Karpas-422 (cell line): Measurements from ENCODE around the gene PMPCB. TPM values are rescaled to one million over a fixed set of nuclear protein-coding genes. Genes with fewer than 3 reads are reported as not detected.
A peak's percentile ranks its signal among the peaks of the same experiment; 100 is the strongest.

Experiments
- DNase-seq: peaks from one replicate; pipeline ENCODE4 v3.0.0-alpha.2; 2015
- H2AFZ ChIP-seq: fragments of 200-600 bp; sonication (generic); 2 replicates; pipeline ENCODE4 v1.6.1; 2014; ENCODE audit warnings: antibody characterized with exemption, low read length, mixed read lengths
- H3K27ac ChIP-seq: fragments of 200-600 bp; sonication (generic); 2 replicates; pipeline ENCODE4 v1.5.1; 2014; ENCODE audit warnings: mild to moderate bottlenecking, low read length, moderate library complexity
- H3K27me3 ChIP-seq: fragments of 200-600 bp; sonication (generic); 2 replicates; pipeline ENCODE4 v1.6.1; 2014; ENCODE audit warnings: low read length, mixed read lengths
- H3K36me3 ChIP-seq: fragments of 200-600 bp; sonication (generic); 2 replicates; pipeline ENCODE4 v1.6.1; 2014; ENCODE audit warnings: low read length, mixed read lengths; ENCODE audit not compliant: insufficient read depth
- H3K4me1 ChIP-seq: fragments of 200-600 bp; sonication (generic); 2 replicates; pipeline ENCODE4 v1.6.1; 2014; ENCODE audit warnings: mild to moderate bottlenecking, low read length, mixed read lengths
- H3K4me2 ChIP-seq: fragments of 200-600 bp; sonication (generic); 2 replicates; pipeline ENCODE4 v1.6.1; 2014; ENCODE audit warnings: low read length, low read depth, mild to moderate bottlenecking; ENCODE audit not compliant: poor library complexity, severe bottlenecking
- H3K4me3 ChIP-seq: fragments of 200-600 bp; sonication (generic); 2 replicates; pipeline ENCODE4 v1.5.1; 2014; ENCODE audit warnings: mild to moderate bottlenecking, antibody characterized with exemption, low read length, mixed read lengths
- H3K79me2 ChIP-seq: fragments of 200-600 bp; sonication (generic); 2 replicates; pipeline ENCODE4 v1.6.1; 2014; ENCODE audit warnings: mild to moderate bottlenecking, low read length, mixed read lengths
- H3K9ac ChIP-seq: fragments of 200-600 bp; sonication (generic); 2 replicates; pipeline ENCODE4 v1.6.0; 2014; ENCODE audit warnings: low read length
- H3K9me2 ChIP-seq: fragments of 200-600 bp; sonication (generic), shearing (Covaris generic); replicated peaks from 2 replicates; pipeline ENCODE4 v1.6.0; 2014; ENCODE audit warnings: mild to moderate bottlenecking, low read length, moderate library complexity; ENCODE audit not compliant: insufficient read depth
- H3K9me3 ChIP-seq: fragments of 300-700, 200-600 bp; sonication (generic); 2 replicates; pipeline ENCODE4 v1.6.1; 2014; ENCODE audit warnings: low read length, mixed read lengths
- H4K20me1 ChIP-seq: fragments of 200-600 bp; sonication (generic); 2 replicates; pipeline ENCODE4 v1.6.1; 2014; ENCODE audit warnings: mild to moderate bottlenecking, antibody characterized with exemption, low read length, low read depth; ENCODE audit not compliant: insufficient read depth
- total RNA-seq: library from RNA; depleted of rRNA; stranded (reverse); fragments of >200 nt; shearing (Covaris generic); gene quantifications from 2 replicates; pipeline ENCODE4 v1.2.3, GENCODE V29; 2014; ENCODE audit warnings: low replicate concordance

Gene PMPCB
- total RNA-seq, 1 experiment from 2014 or later = 117 TPM

DNA sequence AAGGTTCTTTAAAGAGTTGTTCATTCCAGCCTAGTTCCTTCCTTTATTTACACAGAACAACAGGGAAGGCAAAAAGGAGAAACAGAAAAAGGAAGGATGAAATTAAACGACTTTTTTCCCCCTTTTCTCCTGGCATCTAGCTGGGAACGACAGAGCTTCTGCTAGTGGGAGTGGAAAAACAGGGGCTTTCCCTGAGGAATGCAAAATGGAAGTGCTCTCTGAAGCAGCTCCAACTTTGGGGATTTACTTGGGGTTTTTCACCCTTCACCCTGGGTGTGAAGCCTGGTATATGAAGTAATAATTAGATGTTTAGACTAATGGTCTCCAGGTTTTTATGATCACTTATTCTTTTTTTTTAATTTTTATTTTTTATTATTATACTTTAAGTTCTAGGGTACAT, 4.2 kb downstream of the PMPCB start:
- no peak for DNase-seq
- no peaks in the 10 kb centered on the region for H3K9me3 ChIP-seq
- H2AFZ ChIP-seq = no peak overlapping the region
- no peak overlapping the region for H3K4me3 ChIP-seq
- peaks cover 7% of the 10 kb centered on the region; the same call in 1 of the 2 replicates for H4K20me1 ChIP-seq
- H3K9me2 ChIP-seq = no peaks in the 10 kb centered on the region
- no peak overlapping the region for H3K4me2 ChIP-seq
- no peaks in the 10 kb centered on the region for H3K27me3 ChIP-seq
- peaks cover 70% of the 10 kb centered on the region for H3K79me2 ChIP-seq
- no peak overlapping the region for H3K27ac ChIP-seq
- H3K4me1 ChIP-seq = peaks cover 30% of the 10 kb centered on the region
- H3K9ac ChIP-seq = no peak overlapping the region
- H3K36me3 ChIP-seq = peaks cover 66% of the 10 kb centered on the region

DNA sequence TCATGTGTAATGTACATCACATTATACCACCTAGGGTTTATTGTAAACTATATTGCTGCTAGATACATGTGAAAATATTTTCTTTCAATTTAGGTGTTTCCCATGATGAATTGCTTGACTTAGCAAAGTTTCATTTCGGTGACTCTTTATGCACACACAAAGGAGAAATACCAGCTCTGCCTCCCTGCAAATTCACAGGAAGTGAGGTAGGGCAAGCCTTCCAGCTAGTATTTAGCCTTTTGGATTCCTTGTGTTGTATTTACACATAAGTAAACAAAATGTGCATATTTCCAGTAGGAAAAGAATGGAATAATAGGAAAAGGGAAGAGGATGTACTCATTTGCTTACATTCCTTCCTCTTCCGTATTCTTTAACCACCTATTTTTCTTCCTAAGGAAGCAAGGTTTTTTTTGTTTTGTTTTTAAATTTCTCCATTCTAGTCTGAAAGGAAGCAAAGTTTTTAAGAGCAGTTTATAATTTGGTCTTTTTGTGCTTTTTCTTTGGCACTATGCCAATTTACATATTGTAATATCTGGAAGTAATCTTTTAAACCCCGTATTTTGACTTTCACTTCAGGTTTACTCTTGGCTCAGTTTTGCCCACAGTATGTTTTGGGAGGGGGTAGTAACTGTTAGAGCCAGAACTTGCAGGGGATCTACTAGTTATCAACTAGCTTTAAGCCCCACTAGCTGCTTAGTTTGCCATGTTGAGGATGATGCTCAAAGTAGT, 10.4 kb downstream of the PMPCB start:
- Histone ChIP-seq H3K4me1 (peaks cover 14% of the 10 kb centered on the region), H2AFZ (no peak overlapping the region), H4K20me1 (peaks cover 7% of the 10 kb centered on the region; the same call in 1 of the 2 replicates), H3K36me3 (peaks cover 84% of the 10 kb centered on the region), H3K9me3 (no peaks in the 10 kb centered on the region), H3K27me3 (no peaks in the 10 kb centered on the region), H3K79me2 (peaks cover 69% of the 10 kb centered on the region), H3K4me3 (no peak overlapping the region), H3K9me2 (no peaks in the 10 kb centered on the region), H3K9ac (no peak overlapping the region), H3K4me2 (peak overlapping the region; percentile 8), H3K27ac (peak overlapping the region; percentile 23)
- DNase-seq = no peak

DNA sequence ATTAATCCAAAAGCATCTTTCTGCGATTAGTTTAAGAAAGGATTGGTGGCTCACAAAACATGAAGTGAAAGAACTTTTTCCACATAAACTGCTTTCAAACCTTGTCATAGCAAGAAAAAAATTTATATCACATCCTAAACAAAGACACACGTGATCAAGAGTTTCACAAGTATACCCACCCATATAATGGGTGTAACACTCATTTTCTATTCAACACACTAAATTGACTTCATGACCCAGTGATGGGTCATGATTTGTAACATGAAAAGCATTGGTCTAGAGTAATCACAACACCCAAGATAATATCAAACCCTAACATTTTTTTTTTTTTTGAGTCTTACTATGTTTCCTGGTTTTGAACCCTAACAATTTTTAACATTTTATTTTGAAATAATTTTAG, 17.6 kb downstream of the PMPCB start:
- no peaks in the 10 kb centered on the region for H3K9me3 ChIP-seq
- H3K4me1 ChIP-seq = no peaks in the 10 kb centered on the region
- H2AFZ ChIP-seq = no peak overlapping the region
- H4K20me1 ChIP-seq = no peaks in the 10 kb centered on the region
- peaks cover 51% of the 10 kb centered on the region for H3K79me2 ChIP-seq
- no peaks in the 10 kb centered on the region for H3K27me3 ChIP-seq
- H3K4me3 ChIP-seq = no peak overlapping the region
- no peak for DNase-seq
- no peak overlapping the region for H3K9ac ChIP-seq
- H3K4me2 ChIP-seq = no peak overlapping the region
- H3K36me3 ChIP-seq = peaks cover 86% of the 10 kb centered on the region
- no peaks in the 10 kb centered on the region for H3K9me2 ChIP-seq
- no peak overlapping the region for H3K27ac ChIP-seq

DNA sequence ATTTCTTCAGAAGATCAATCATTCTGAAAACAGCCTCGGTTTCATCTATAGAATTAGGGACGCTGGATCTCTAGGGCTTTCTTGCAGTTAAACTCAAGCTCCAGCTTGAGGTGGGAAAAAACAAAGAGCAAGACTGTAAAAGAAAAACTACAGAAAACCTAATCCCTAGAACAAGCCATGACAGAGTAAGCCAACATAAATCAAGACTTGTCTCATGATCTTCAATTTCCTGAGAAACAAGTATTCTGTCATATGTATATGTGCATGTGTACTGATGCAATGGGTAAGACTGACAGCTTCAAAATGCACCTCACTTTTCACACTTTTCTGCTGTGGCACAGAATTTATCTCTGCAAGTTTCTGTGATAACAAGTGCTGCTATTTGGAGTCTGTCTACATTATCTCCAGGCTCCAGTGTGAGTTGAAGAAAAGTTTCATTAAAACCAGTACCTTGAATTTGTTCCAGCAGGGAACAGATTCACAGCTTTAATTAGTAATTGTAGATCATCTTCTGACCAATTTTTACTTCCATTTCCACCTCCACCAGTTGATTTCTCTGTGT, 19.2 kb downstream of the PMPCB start:
- Histone ChIP-seq H3K9me3 (no peaks in the 10 kb centered on the region), H2AFZ (no peak overlapping the region), H3K36me3 (peaks cover 72% of the 10 kb centered on the region), H3K4me1 (no peaks in the 10 kb centered on the region), H4K20me1 (no peaks in the 10 kb centered on the region), H3K27me3 (no peaks in the 10 kb centered on the region), H3K4me3 (no peak overlapping the region), H3K9me2 (no peaks in the 10 kb centered on the region), H3K4me2 (no peak overlapping the region), H3K9ac (no peak overlapping the region), H3K79me2 (peaks cover 38% of the 10 kb centered on the region), H3K27ac (no peak overlapping the region)
- DNase-seq = no peak

DNA sequence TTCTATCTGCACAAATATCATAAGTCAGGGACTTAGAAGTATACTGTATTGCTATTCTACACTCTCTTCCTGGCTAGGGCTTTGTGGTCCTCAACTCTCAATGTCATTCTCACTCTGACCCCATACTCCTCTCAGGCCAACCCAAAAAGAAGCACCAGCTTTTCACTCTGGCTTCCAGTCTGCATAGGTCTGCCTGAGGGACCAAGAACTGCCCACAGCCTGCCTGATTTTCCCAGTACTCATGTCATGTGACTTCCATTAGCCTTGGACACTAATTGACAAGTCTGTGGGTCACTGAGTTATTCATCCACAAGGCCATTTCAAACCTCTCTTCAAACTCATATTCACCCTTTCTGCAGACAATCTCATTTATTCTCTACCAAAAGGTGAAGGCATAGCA, 19.8 kb downstream of the PMPCB start:
- Histone ChIP-seq H3K9me3 (no peaks in the 10 kb centered on the region), H3K27me3 (no peaks in the 10 kb centered on the region), H4K20me1 (no peaks in the 10 kb centered on the region), H3K9ac (no peak overlapping the region), H3K79me2 (peaks cover 33% of the 10 kb centered on the region), H3K4me2 (no peak overlapping the region), H3K36me3 (peaks cover 70% of the 10 kb centered on the region), H3K4me1 (no peaks in the 10 kb centered on the region), H3K9me2 (no peaks in the 10 kb centered on the region), H3K27ac (no peak overlapping the region), H2AFZ (no peak overlapping the region), H3K4me3 (no peak overlapping the region)
- no peak for DNase-seq

DNA sequence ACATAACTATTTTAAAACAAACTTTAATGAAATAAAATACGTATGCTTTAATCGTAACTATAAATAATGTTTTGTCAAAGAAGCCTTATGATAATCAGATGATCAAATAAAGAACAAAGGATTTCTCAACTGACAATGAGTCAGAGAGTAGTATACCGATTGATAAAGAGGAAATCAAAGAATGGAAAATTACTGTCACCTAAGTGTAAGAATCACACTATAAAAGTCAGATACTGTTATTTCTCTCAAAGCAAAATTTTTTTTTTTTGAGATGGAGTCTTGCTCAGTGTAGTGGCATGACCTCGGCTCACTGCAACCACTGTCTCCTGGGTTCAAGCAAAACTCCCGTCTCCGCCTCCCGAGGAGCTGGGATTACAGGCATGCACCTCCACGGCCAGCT, 28.5 kb downstream of the PMPCB start:
- H3K79me2 ChIP-seq = peaks cover 56% of the 10 kb centered on the region
- no peak overlapping the region for H3K9ac ChIP-seq
- H2AFZ ChIP-seq = no peak overlapping the region
- H3K9me3 ChIP-seq = no peaks in the 10 kb centered on the region
- no peak overlapping the region for H3K4me3 ChIP-seq
- H3K27me3 ChIP-seq = no peaks in the 10 kb centered on the region
- no peak for DNase-seq
- H4K20me1 ChIP-seq = no peaks in the 10 kb centered on the region; the same call in 1 of the 2 replicates
- H3K36me3 ChIP-seq = peaks cover 66% of the 10 kb centered on the region
- no peak overlapping the region for H3K4me2 ChIP-seq
- no peaks in the 10 kb centered on the region for H3K4me1 ChIP-seq
- no peaks in the 10 kb centered on the region for H3K9me2 ChIP-seq
- no peak overlapping the region for H3K27ac ChIP-seq

DNA sequence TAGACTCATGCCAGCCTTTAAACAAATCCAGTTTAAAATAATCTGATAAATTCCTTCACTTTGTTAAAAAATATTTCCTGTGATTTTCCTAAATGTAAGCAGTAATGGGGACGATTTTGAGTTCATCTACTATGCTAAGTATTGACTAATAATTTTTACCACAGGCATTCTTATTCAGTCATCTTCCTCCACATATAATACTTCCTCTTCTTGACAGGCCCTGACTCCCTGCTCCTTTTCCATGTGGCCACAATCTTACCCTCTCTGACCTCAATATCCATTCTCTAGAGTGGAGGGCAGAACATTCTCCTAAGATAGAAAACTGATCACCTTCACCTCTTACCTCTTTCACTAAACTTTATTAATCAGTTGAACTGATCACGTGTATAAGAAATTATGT, 39.5 kb downstream of the PMPCB start:
- H3K27ac ChIP-seq = no peak overlapping the region
- H3K36me3 ChIP-seq = peaks cover 63% of the 10 kb centered on the region
- no peak overlapping the region for H2AFZ ChIP-seq
- peaks cover 89% of the 10 kb centered on the region for H3K79me2 ChIP-seq
- no peak overlapping the region for H3K9ac ChIP-seq
- DNase-seq = no peak
- no peaks in the 10 kb centered on the region for H3K4me1 ChIP-seq
- no peaks in the 10 kb centered on the region for H3K9me3 ChIP-seq
- H3K9me2 ChIP-seq = no peaks in the 10 kb centered on the region
- no peak overlapping the region for H3K4me2 ChIP-seq
- H3K4me3 ChIP-seq = no peak overlapping the region
- H4K20me1 ChIP-seq = peaks cover 5% of the 10 kb centered on the region; the same call in 1 of the 2 replicates
- no peaks in the 10 kb centered on the region for H3K27me3 ChIP-seq

DNA sequence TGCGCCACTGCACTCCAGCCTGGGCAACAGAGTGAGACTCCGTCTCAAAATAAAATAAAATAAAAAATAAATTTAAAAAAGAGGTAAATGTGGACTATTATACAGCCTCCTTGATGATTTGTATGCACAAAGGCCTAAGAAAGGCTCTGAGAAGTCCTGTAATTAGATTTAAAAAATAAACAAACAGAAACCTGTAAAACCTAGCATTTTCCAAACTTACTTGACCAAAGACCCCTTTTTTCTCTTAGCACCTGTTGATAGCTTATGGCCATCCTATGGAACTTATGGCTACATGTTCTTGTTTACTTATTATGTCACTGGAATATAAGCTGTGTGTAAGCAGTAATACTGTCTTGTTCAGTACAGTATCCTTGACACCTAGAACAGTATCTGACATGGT, 41.6 kb downstream of the PMPCB start:
- H2AFZ ChIP-seq = no peak overlapping the region
- H3K9me2 ChIP-seq = no peaks in the 10 kb centered on the region
- no peaks in the 10 kb centered on the region for H3K9me3 ChIP-seq
- H3K27me3 ChIP-seq = no peaks in the 10 kb centered on the region
- peaks cover 8% of the 10 kb centered on the region for H3K4me1 ChIP-seq
- no peak overlapping the region for H3K4me2 ChIP-seq
- DNase-seq = peak; percentile 37
- no peak overlapping the region for H3K27ac ChIP-seq
- H3K9ac ChIP-seq = no peak overlapping the region
- H3K4me3 ChIP-seq = no peak overlapping the region
- peaks cover 5% of the 10 kb centered on the region; the same call in 1 of the 2 replicates for H4K20me1 ChIP-seq
- H3K36me3 ChIP-seq = peaks cover 57% of the 10 kb centered on the region
- peaks cover 88% of the 10 kb centered on the region for H3K79me2 ChIP-seq
